Mucosa of descending colon (tissue), 3 donors: ENCODE measurements around the gene BDKRB1. TPM values are rescaled to one million over a fixed set of nuclear protein-coding genes. Genes with fewer than 3 reads are reported as not detected.

Experiments
- ATAC-seq: fragments of 200-7000 bp; cut with Tn5 transposase; one replicate; pipeline ENCODE4 v1.9.1; 2020; ENCODE audit warnings: mild to moderate bottlenecking, moderate library complexity
- DNase-seq, 3 donors: peaks; one replicate each; pipeline ENCODE4 v3.0.0-alpha.2; 2020
- H3K36me3 ChIP-seq: fragments of 200-600 bp; one replicate; pipeline ENCODE4 v1.8.0; 2021; ENCODE audit warnings: low read depth, mild to moderate bottlenecking
- H3K4me1 ChIP-seq: fragments of 200-600 bp; one replicate; pipeline ENCODE4 v1.8.0; 2021; ENCODE audit warnings: low read depth, mild to moderate bottlenecking
- H3K4me3 ChIP-seq: fragments of 200-600 bp; one replicate; pipeline ENCODE4 v1.8.0; 2021; ENCODE audit warnings: mild to moderate bottlenecking
- H3K9me3 ChIP-seq: fragments of 200-600 bp; one replicate; pipeline ENCODE4 v1.8.0; 2021; ENCODE audit warnings: mild to moderate bottlenecking
- CTCF ChIP-seq: fragments of 200-600 bp; IDR thresholded peaks from one replicate; pipeline ENCODE4 v1.8.0; 2022; ENCODE audit warnings: antibody characterized with exemption, mild to moderate bottlenecking
- intact Hi-C, 2 donors: fragments of 100-400 bp; cut with DNase I in 1 of 2; cut with micrococcal nuclease in 1 of 2; formaldehyde crosslinking; loops; one replicate each; pipeline versions ENCODE4 v1.11.0 to v1.11.1; 2022; cut with DNase I, micrococcal nuclease
- total RNA-seq, 3 donors: library from RNA; stranded (reverse); fragmentation: NEBNext Ultra II Directional in 2 of 3; extraction: Animal tissue kit (Norgen Biotek cat#: 25700) in 2 of 3; gene quantifications; one replicate each; pipeline versions ENCODE4 v1.2.1 to v1.2.4, GENCODE V29; 2021 to 2023
- donor health status: DM: no; HTN: no; CAD: no; lungs with moderate emphysema.
- donor health status: DM: no; HTN: no; CAD: no.
- donor health status: DM: no; HTN: yes; CAD: no.

The BDKRB1 gene
- total RNA-seq, 3 donors from 2014 or later, result 6.1 to 10.6 (median 7.7) TPM

GRCh38 chr14:96265383-96266095 is 9.5 kb downstream of the BDKRB1 start:
- no peak for TF ChIP-seq CTCF
- Histone ChIP-seq H3K9me3 (no peaks in the 10 kb centered on the region), H3K4me1 (peaks cover 19% of the 10 kb centered on the region), H3K36me3 (no peaks in the 10 kb centered on the region), H3K4me3 (no peak overlapping the region)
- DNase-seq (no peak), ATAC-seq (no peak)
- intact Hi-C loops, result no loop called here

GRCh38 chr14:96267336-96267735 is 11.3 kb downstream of the BDKRB1 start:
- no peak for ATAC-seq
- H3K4me3 ChIP-seq, result no peak overlapping the region
- H3K36me3 ChIP-seq, result no peaks in the 10 kb centered on the region
- no peak for DNase-seq
- intact Hi-C loops, result no loop called here
- H3K9me3 ChIP-seq, result no peaks in the 10 kb centered on the region
- H3K4me1 ChIP-seq, result peaks cover 7% of the 10 kb centered on the region
- no peak for TF ChIP-seq CTCF

GRCh38 chr14:96267916-96268315 is 11.9 kb downstream of the BDKRB1 start:
- no peak for DNase-seq
- no peak overlapping the region for H3K4me3 ChIP-seq
- H3K9me3 ChIP-seq, result peaks cover 2% of the 10 kb centered on the region
- H3K36me3 ChIP-seq, result no peaks in the 10 kb centered on the region
- intact Hi-C loops, result no loop called here
- TF ChIP-seq CTCF, result no peak
- peaks cover 4% of the 10 kb centered on the region for H3K4me1 ChIP-seq
- peak; percentile 15 for ATAC-seq

DNA sequence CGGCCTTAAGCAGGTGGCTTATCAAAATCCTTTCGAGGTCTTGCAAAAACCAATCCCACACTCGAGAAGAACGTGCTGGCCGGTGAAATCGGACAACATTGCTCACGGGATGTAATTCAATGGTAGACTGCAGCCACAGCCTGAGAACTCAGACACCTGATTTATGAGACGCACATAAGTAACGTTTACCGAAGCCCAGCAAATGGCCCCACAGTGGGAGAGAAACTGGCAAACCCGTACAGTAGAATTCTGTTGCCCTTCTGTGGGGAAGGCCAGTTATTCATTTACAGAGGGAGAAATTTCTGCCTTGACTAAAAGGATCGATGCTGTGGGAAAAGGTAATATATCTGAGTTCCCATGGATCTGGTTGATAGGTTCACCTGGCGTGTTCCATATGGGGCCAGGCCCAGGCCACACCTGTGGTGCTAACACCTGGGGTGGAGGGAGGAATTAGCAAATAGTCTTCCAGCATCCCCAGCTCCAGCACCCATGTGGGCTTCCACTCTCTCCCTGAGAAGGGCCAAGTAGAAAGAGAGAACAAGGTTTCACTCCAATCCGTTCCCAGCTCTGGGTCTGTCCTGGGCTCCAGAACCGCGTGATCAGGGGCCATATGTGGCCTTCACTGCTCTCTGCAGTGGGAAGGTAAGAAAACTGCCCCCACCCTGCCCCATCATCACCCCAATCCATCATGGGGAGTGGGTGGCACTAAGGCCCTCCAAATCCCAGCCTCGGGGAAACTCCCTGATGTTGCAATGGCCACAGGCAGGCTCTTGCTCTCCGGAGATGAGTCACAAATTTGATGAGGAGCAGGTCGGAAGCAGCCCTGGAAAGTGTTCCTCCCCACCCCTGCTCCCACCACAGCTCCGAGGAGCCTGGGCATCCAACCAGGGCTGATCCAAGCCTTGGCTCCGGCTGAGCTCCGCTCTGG is 12.7 kb downstream of the BDKRB1 start:
- H3K4me1 ChIP-seq, result peaks cover 3% of the 10 kb centered on the region
- H3K4me3 ChIP-seq, result no peak overlapping the region
- no peak for TF ChIP-seq CTCF

GRCh38 chr14:96269359-96269710 is 13.3 kb downstream of the BDKRB1 start:
- ATAC-seq (no peak), DNase-seq (no peak)
- Histone ChIP-seq H3K36me3 (no peaks in the 10 kb centered on the region), H3K4me1 (no peaks in the 10 kb centered on the region), H3K4me3 (no peak overlapping the region), H3K9me3 (peaks cover 2% of the 10 kb centered on the region)
- intact Hi-C loops, result no loop called here
- TF ChIP-seq CTCF, result no peak

More for the DNA sequence above, 12.7 kb downstream of the BDKRB1 start:
- intact Hi-C loops, result no loop called here
- ATAC-seq, result peak; percentile 44
- peak in 2 of 3 donors; percentile 54 to 69 for DNase-seq
- peaks cover 2% of the 10 kb centered on the region for H3K9me3 ChIP-seq
- no peaks in the 10 kb centered on the region for H3K36me3 ChIP-seq
